ENCODE results near the gene SGK1.

The SGK1 gene

GRCh38 chr6:134123666-134124208 is 194.2 kb downstream of the SGK1 start:
- peak; percentile 52 to 55 for DNase-seq (ENCODE audit: low read depth in 2 of 2)

- DNase-seq (ENCODE audit: low read depth in 2 of 2) = no peak
Measured at GRCh38 chr6:134122775-134123174, 195.1 kb downstream of the SGK1 start.

GRCh38 chr6:134119486-134119885 is 198.4 kb downstream of the SGK1 start:
- DNase-seq (ENCODE audit: low read depth in 2 of 2) = no peak

All from fibroblast of skin of left biceps (primary cell).